ENCODE measurements around the gene ITGB3. TPM values are rescaled to one million over a fixed set of nuclear protein-coding genes. Genes with fewer than 3 reads are reported as not detected.

Gene ITGB3
- 10 to 100 TPM in 1 of 4 donors, 1 to 10 TPM in 3; 7.9 to 26.3 (median 8.6) TPM for total RNA-seq

GRCh38 chr17:47253541-47254402, at the start of gene ITGB3:
Gene ITGB3, plus strand, starts transcription at chr17:47253827. Its CDS starts 35 bp downstream, at chr17:47253862.
- in situ Hi-C loops (cut with MboI; ENCODE audit: low pct_ligation_motif_present in 1 of 4, low pct_unique_long_range_greater_than_20kb in 1 of 4, low sequenced_read_pairs in 3 of 4), result no loop called here
- peak within 1 kb of the TSS; percentile 66 to 90 (median 82) for H3K27ac ChIP-seq
- H3K36me3 ChIP-seq, result no peaks in the 10 kb centered on the region
- peak; percentile 79 for DNase-seq
- H3K27me3 ChIP-seq, result peaks cover 21% of the 10 kb centered on the region
- H3K4me1 ChIP-seq, result peaks cover 0 to 35% (median 7%) of the 10 kb centered on the region in 4 donors
- TF ChIP-seq EP300 (IDR thresholded peaks at IDR 0.05; ENCODE audit: low read depth) (no peak), POLR2A (IDR thresholded peaks at IDR 0.05) (peak; percentile 33), CTCF (IDR thresholded peaks at IDR 0.05) (peak in 4 of 5 experiments; percentile 25 to 39 (median 36)), POLR2AphosphoS5 (IDR thresholded peaks at IDR 0.05) (peak; percentile 26 to 75 (median 53))
- no peaks in the 10 kb centered on the region for H3K9me3 ChIP-seq
- H3K4me3 ChIP-seq, result peak within 1 kb of the TSS; percentile 53 to 65 (median 60)
- 1% methylated on average over 82 of the region's 112 CpGs; no CpG with 5 or more reads in 1 of the 2 donors for WGBS, 2 donors (ENCODE audit: low coverage in 1 of 2)
- intact Hi-C loops (cut with DNase I; ENCODE audit: low total_unique reads), result no loop called here

GRCh38 chr17:47203984-47204721, 49.5 kb upstream of the ITGB3 start:
- H3K36me3 ChIP-seq, result no peaks in the 10 kb centered on the region
- intact Hi-C loops (cut with DNase I; ENCODE audit: low total_unique reads) (no loop called here), in situ Hi-C loops (cut with MboI; ENCODE audit: low pct_ligation_motif_present in 1 of 4, low pct_unique_long_range_greater_than_20kb in 1 of 4, low sequenced_read_pairs in 3 of 4) (no loop called here)
- TF ChIP-seq POLR2A (IDR thresholded peaks at IDR 0.05) (no peak), EP300 (IDR thresholded peaks at IDR 0.05; ENCODE audit: low read depth) (no peak), CTCF (IDR thresholded peaks at IDR 0.05) (no peak), POLR2AphosphoS5 (IDR thresholded peaks at IDR 0.05) (no peak)
- H3K9me3 ChIP-seq, result no peaks in the 10 kb centered on the region
- no peak overlapping the region for H3K4me3 ChIP-seq
- H3K27me3 ChIP-seq, result no peaks in the 10 kb centered on the region
- WGBS, 2 donors (ENCODE audit: low coverage in 1 of 2), result 74 to 76% methylated on average over 5 to 6 of the region's 6 CpGs
- H3K4me1 ChIP-seq, result peaks cover 6 to 34% (median 20%) of the 10 kb centered on the region in 4 donors
- H3K27ac ChIP-seq, result peak overlapping the region; percentile 64 to 78 (median 72)
- DNase-seq, result no peak

- Histone ChIP-seq H3K4me3 (no peak overlapping the region), H3K27me3 (no peaks in the 10 kb centered on the region), H3K36me3 (no peaks in the 10 kb centered on the region), H3K9me3 (no peaks in the 10 kb centered on the region), H3K27ac (peak overlapping the region; percentile 64 to 78 (median 72)), H3K4me1 (peaks cover 6 to 34% (median 20%) of the 10 kb centered on the region in 4 donors)
- WGBS, 2 donors (ENCODE audit: low coverage in 1 of 2), result 57 to 60% methylated on average over 2 to 6 of the region's 6 CpGs
- intact Hi-C loops (cut with DNase I; ENCODE audit: low total_unique reads), result no loop called here
- no peak for DNase-seq
- in situ Hi-C loops (cut with MboI; ENCODE audit: low pct_ligation_motif_present in 1 of 4, low pct_unique_long_range_greater_than_20kb in 1 of 4, low sequenced_read_pairs in 3 of 4), result no loop called here
- TF ChIP-seq POLR2A (IDR thresholded peaks at IDR 0.05), result no peak
- TF ChIP-seq CTCF (IDR thresholded peaks at IDR 0.05), result no peak
- TF ChIP-seq EP300 (IDR thresholded peaks at IDR 0.05; ENCODE audit: low read depth), result no peak
- TF ChIP-seq POLR2AphosphoS5 (IDR thresholded peaks at IDR 0.05), result no peak
Measured at GRCh38 chr17:47204722-47205418, 48.8 kb upstream of the ITGB3 start.
